ENCODE results near the gene THAP3. TPM values are rescaled to one million over a fixed set of nuclear protein-coding genes. Genes with fewer than 3 reads are reported as not detected.

Gene THAP3
- total and polyA plus RNA-seq, 9 of the 15 experiments (the other 6 are each of a cell fraction or from before 2014, with no cell fraction given) = 1.9 to 31.2 (median 18.2) TPM

- no peak for TF ChIP-seq CBX5 (IDR thresholded peaks at IDR 0.05; ENCODE audit: borderline replicate concordance, low read depth)
- no peak for TF ChIP-seq THRAP3 (IDR thresholded peaks at IDR 0.05; ENCODE audit: borderline replicate concordance)
- TF ChIP-seq RB1 (IDR thresholded peaks at IDR 0.05; ENCODE audit: low read depth) = 0 out of 2 replicates have a peak, but pooled peaks have one; percentile 26
- TF ChIP-seq FUS (optimal IDR thresholded peaks at IDR 0.05; ENCODE audit: low read depth, low read length) = peak; percentile 8
- peak; percentile 71 for TF ChIP-seq POLR2G (IDR thresholded peaks at IDR 0.05; ENCODE audit: low read depth, low read length)
- TF ChIP-seq ZBTB34 (CRISPR knock-in tag; IDR thresholded peaks at IDR 0.05) = no peak
- no peak for TF ChIP-seq NFE2L1 (tag; IDR thresholded peaks at IDR 0.05; ENCODE audit: borderline replicate concordance, low read depth)
- no peak for TF ChIP-seq SREBF1 (IDR thresholded peaks at IDR 0.05; ENCODE audit: borderline replicate concordance, low read depth, low read length)
- no peak for TF ChIP-seq SLC30A9 (CRISPR knock-in tag; IDR thresholded peaks at IDR 0.05)
- no peak for TF ChIP-seq SREBF2 (CRISPR knock-in tag; IDR thresholded peaks at IDR 0.05)
- peak; percentile 70 for TF ChIP-seq ZBTB1 (CRISPR knock-in tag; IDR thresholded peaks at IDR 0.05; ENCODE audit: borderline replicate concordance, low read depth)
- no peak for TF ChIP-seq MCM3 (IDR thresholded peaks at IDR 0.05)
- TF ChIP-seq PHF8 (IDR thresholded peaks at IDR 0.05; ENCODE audit: borderline replicate concordance, low read length) = peak; percentile 24; the same call in 1 of the 2 replicates
- TF ChIP-seq ZBTB2 (IDR thresholded peaks at IDR 0.05) = no peak
- TF ChIP-seq VEZF1 (CRISPR knock-in tag; IDR thresholded peaks at IDR 0.05) = peak; percentile 68
- no peak for TF ChIP-seq TEAD2 (tag; IDR thresholded peaks at IDR 0.05)
- no peak for TF ChIP-seq PRMT5 (CRISPR knock-in tag; IDR thresholded peaks at IDR 0.05)
- TF ChIP-seq PYGO2 (tag; IDR thresholded peaks at IDR 0.05) = no peak
- no peak for TF ChIP-seq PRDM10 (IDR thresholded peaks at IDR 0.05; ENCODE audit: partially characterized antibody)
Measured at GRCh38 chr1:6614929-6615785, 9.5 kb upstream of the THAP3 start (continued).

Data from K562 (cell line).